Natural killer cell treated with Interleukin-12 subunit alpha and Interleukin-12 subunit beta and Interleukin-15 and Interleukin-18, amount 100 ng/mL, for 72 hours (primary cell): Measurements from ENCODE around the gene ZSWIM1. TPM values are rescaled to one million over a fixed set of nuclear protein-coding genes. Genes with fewer than 3 reads are reported as not detected.

Experiments used
- ATAC-seq, 2 donors: fragments of 150-1000 bp; cut with Tn5 transposase in 1 of 2; sonication (Bioruptor Pico), chemical (Tn5 transposase) in 1 of 2; 2 replicates each; pipeline ENCODE4 v1.10.0; 2021
- DNase-seq: peaks from one replicate; pipeline ENCODE4 v3.0.0; 2022; ENCODE audit warnings: low spot score
- H3K27ac Mint-ChIP-seq, 2 donors: 1 replicate in 1 of 2; 2 replicates in 1 of 2; pipeline ENCODE4 v1.8.0; 2022; ENCODE audit warnings: mixed read lengths in 2 of 2, mild to moderate bottlenecking in 1 of 2, moderate library complexity in 1 of 2
- H3K27me3 Mint-ChIP-seq, 2 donors: 1 replicate in 1 of 2; 2 replicates in 1 of 2; pipeline ENCODE4 v1.8.0; 2022; ENCODE audit warnings: mixed read lengths in 2 of 2
- H3K36me3 Mint-ChIP-seq: one replicate; pipeline ENCODE4 v1.8.0; 2022; ENCODE audit warnings: mixed read lengths
- H3K4me1 Mint-ChIP-seq, 2 donors: 1 replicate in 1 of 2; 2 replicates in 1 of 2; pipeline ENCODE4 v1.8.0; 2022; ENCODE audit warnings: low read depth in 2 of 2, mixed read lengths in 2 of 2, mild to moderate bottlenecking in 1 of 2
- H3K4me3 Mint-ChIP-seq: one replicate; pipeline ENCODE4 v1.8.0; 2022; ENCODE audit warnings: mixed read lengths
- H3K9me3 Mint-ChIP-seq: 2 replicates; pipeline ENCODE4 v1.8.0; 2022; ENCODE audit warnings: mixed read lengths
- total RNA-seq, 2 donors: library from RNA; stranded (reverse); gene quantifications; one replicate each; pipeline ENCODE4 v1.2.3, GENCODE V29; 2022

The ZSWIM1 gene
- total RNA-seq, 2 donors from 2014 or later = 2.7 to 3.2 TPM

GRCh38 chr20:45845452-45845851, 35.6 kb upstream of the ZSWIM1 start:
- DNase-seq = no peak

GRCh38 chr20:45848421-45848820, 32.6 kb upstream of the ZSWIM1 start:
- peaks cover 5% of the 10 kb centered on the region for H3K36me3 Mint-ChIP-seq
- H3K9me3 Mint-ChIP-seq = no peaks in the 10 kb centered on the region
- no peak overlapping the region for H3K27ac Mint-ChIP-seq
- H3K4me3 Mint-ChIP-seq = no peak overlapping the region
- peaks cover 2 to 6% of the 10 kb centered on the region in 2 donors for H3K4me1 Mint-ChIP-seq
- no peaks in the 10 kb centered on the region for H3K27me3 Mint-ChIP-seq
- DNase-seq (no peak), ATAC-seq (no peak)

More at GRCh38 chr20:45845452-45845851, 35.6 kb upstream of the ZSWIM1 start:
- Mint-ChIP-seq H3K27me3 (no peaks in the 10 kb centered on the region), H3K36me3 (peaks cover 5% of the 10 kb centered on the region), H3K4me1 (peaks cover 5 to 12% of the 10 kb centered on the region in 2 donors), H3K9me3 (no peaks in the 10 kb centered on the region), H3K4me3 (no peak overlapping the region), H3K27ac (no peak overlapping the region)
- no peak for ATAC-seq

GRCh38 chr20:45848969-45849582, 32.0 kb upstream of the ZSWIM1 start:
- Mint-ChIP-seq H3K9me3 (no peaks in the 10 kb centered on the region), H3K4me3 (no peak overlapping the region), H3K27me3 (no peaks in the 10 kb centered on the region), H3K4me1 (peaks cover 5 to 6% of the 10 kb centered on the region in 2 donors), H3K27ac (no peak overlapping the region), H3K36me3 (peaks cover 5% of the 10 kb centered on the region)
- DNase-seq = no peak
- no peak for ATAC-seq

GRCh38 chr20:45850238-45850637, 30.8 kb upstream of the ZSWIM1 start:
- ATAC-seq (no peak), DNase-seq (no peak)
- Mint-ChIP-seq H3K36me3 (no peaks in the 10 kb centered on the region), H3K27ac (no peak overlapping the region), H3K4me1 (peaks cover 5 to 13% of the 10 kb centered on the region in 2 donors), H3K4me3 (no peak overlapping the region), H3K27me3 (no peaks in the 10 kb centered on the region), H3K9me3 (no peaks in the 10 kb centered on the region)

GRCh38 chr20:45850926-45851325, 30.1 kb upstream of the ZSWIM1 start:
- DNase-seq (no peak), ATAC-seq (no peak)
- H3K4me3 Mint-ChIP-seq = no peak overlapping the region
- peaks cover 5 to 13% of the 10 kb centered on the region in 2 donors for H3K4me1 Mint-ChIP-seq
- H3K27ac Mint-ChIP-seq = no peak overlapping the region
- no peaks in the 10 kb centered on the region for H3K27me3 Mint-ChIP-seq
- H3K9me3 Mint-ChIP-seq = no peaks in the 10 kb centered on the region
- H3K36me3 Mint-ChIP-seq = no peaks in the 10 kb centered on the region

- Mint-ChIP-seq H3K4me3 (no peak overlapping the region), H3K4me1 (peaks cover 10 to 13% of the 10 kb centered on the region in 2 donors), H3K27me3 (no peaks in the 10 kb centered on the region), H3K36me3 (no peaks in the 10 kb centered on the region), H3K9me3 (no peaks in the 10 kb centered on the region), H3K27ac (no peak overlapping the region)
- no peak for ATAC-seq
- no peak for DNase-seq
Observed at GRCh38 chr20:45851501-45851900, 29.5 kb upstream of the ZSWIM1 start.

GRCh38 chr20:45852326-45852725, 28.7 kb upstream of the ZSWIM1 start:
- H3K27me3 Mint-ChIP-seq = no peaks in the 10 kb centered on the region
- H3K27ac Mint-ChIP-seq = no peak overlapping the region
- H3K9me3 Mint-ChIP-seq = no peaks in the 10 kb centered on the region
- DNase-seq (no peak), ATAC-seq (no peak)
- H3K36me3 Mint-ChIP-seq = no peaks in the 10 kb centered on the region
- peaks cover 12 to 13% of the 10 kb centered on the region in 2 donors for H3K4me1 Mint-ChIP-seq
- H3K4me3 Mint-ChIP-seq = no peak overlapping the region

- no peaks in the 10 kb centered on the region for H3K9me3 Mint-ChIP-seq
- H3K36me3 Mint-ChIP-seq = no peaks in the 10 kb centered on the region
- H3K4me3 Mint-ChIP-seq = no peak overlapping the region
- no peak overlapping the region for H3K27ac Mint-ChIP-seq
- peaks cover 19 to 23% of the 10 kb centered on the region in 2 donors for H3K4me1 Mint-ChIP-seq
- DNase-seq = no peak
- no peak for ATAC-seq
- H3K27me3 Mint-ChIP-seq = no peaks in the 10 kb centered on the region
Observed at GRCh38 chr20:45853484-45853883, 27.5 kb upstream of the ZSWIM1 start.

GRCh38 chr20:45857114-45857881, 23.7 kb upstream of the ZSWIM1 start, which contains the start of the genes ACOT8 and ZSWIM3:
Gene ACOT8, minus strand, starts transcription at chr20:45857392. Its CDS starts 77 bp downstream, at chr20:45857315.
Gene ZSWIM3, plus strand, starts transcription at chr20:45857614. Its CDS starts 212 bp downstream, at chr20:45857826.
- peak within 1 kb of the TSS; percentile 96 to 97 for H3K27ac Mint-ChIP-seq
- H3K4me1 Mint-ChIP-seq = peaks cover 26 to 38% of the 10 kb centered on the region in 2 donors
- no peaks in the 10 kb centered on the region for H3K9me3 Mint-ChIP-seq
- no peaks in the 10 kb centered on the region for H3K27me3 Mint-ChIP-seq
- H3K4me3 Mint-ChIP-seq = peak within 1 kb of the TSS; percentile 95
- ATAC-seq = peak; percentile 97 to 98
- DNase-seq = peak; percentile 99
- H3K36me3 Mint-ChIP-seq = no peaks in the 10 kb centered on the region

GRCh38 chr20:45857882-45858216, 23.2 kb upstream of the ZSWIM1 start:
- Mint-ChIP-seq H3K27me3 (no peaks in the 10 kb centered on the region), H3K4me1 (peaks cover 26 to 38% of the 10 kb centered on the region in 2 donors), H3K27ac (peak overlapping the region; percentile 96 to 97), H3K4me3 (peak overlapping the region; percentile 95), H3K9me3 (no peaks in the 10 kb centered on the region), H3K36me3 (no peaks in the 10 kb centered on the region)
- ATAC-seq (peak; percentile 58 to 64), DNase-seq (peak; percentile 63)

GRCh38 chr20:45859916-45860315, 21.1 kb upstream of the ZSWIM1 start:
- Mint-ChIP-seq H3K9me3 (no peaks in the 10 kb centered on the region), H3K4me1 (peaks cover 23 to 28% of the 10 kb centered on the region in 2 donors), H3K27ac (no peak overlapping the region), H3K36me3 (no peaks in the 10 kb centered on the region), H3K4me3 (no peak overlapping the region), H3K27me3 (no peaks in the 10 kb centered on the region)
- no peak for ATAC-seq
- DNase-seq = no peak

- Mint-ChIP-seq H3K4me1 (peaks cover 23 to 25% of the 10 kb centered on the region in 2 donors), H3K27ac (no peak overlapping the region), H3K9me3 (no peaks in the 10 kb centered on the region), H3K27me3 (no peaks in the 10 kb centered on the region), H3K36me3 (no peaks in the 10 kb centered on the region), H3K4me3 (no peak overlapping the region)
- no peak for ATAC-seq
- DNase-seq = no peak
Observed at GRCh38 chr20:45860560-45861220, 20.3 kb upstream of the ZSWIM1 start.

GRCh38 chr20:45861221-45862075, 19.6 kb upstream of the ZSWIM1 start:
- no peaks in the 10 kb centered on the region for H3K9me3 Mint-ChIP-seq
- no peaks in the 10 kb centered on the region for H3K27me3 Mint-ChIP-seq
- no peak for DNase-seq
- peaks cover 19 to 25% of the 10 kb centered on the region in 2 donors for H3K4me1 Mint-ChIP-seq
- no peak overlapping the region for H3K4me3 Mint-ChIP-seq
- no peak for ATAC-seq
- no peaks in the 10 kb centered on the region for H3K36me3 Mint-ChIP-seq
- H3K27ac Mint-ChIP-seq = no peak overlapping the region
